ENCODE data around the gene CSTB. TPM values are rescaled to one million over a fixed set of nuclear protein-coding genes. Genes with fewer than 3 reads are reported as not detected.

The CSTB gene
- total RNA-seq, 1 donor from 2014 or later = 27.7 TPM

DNA sequence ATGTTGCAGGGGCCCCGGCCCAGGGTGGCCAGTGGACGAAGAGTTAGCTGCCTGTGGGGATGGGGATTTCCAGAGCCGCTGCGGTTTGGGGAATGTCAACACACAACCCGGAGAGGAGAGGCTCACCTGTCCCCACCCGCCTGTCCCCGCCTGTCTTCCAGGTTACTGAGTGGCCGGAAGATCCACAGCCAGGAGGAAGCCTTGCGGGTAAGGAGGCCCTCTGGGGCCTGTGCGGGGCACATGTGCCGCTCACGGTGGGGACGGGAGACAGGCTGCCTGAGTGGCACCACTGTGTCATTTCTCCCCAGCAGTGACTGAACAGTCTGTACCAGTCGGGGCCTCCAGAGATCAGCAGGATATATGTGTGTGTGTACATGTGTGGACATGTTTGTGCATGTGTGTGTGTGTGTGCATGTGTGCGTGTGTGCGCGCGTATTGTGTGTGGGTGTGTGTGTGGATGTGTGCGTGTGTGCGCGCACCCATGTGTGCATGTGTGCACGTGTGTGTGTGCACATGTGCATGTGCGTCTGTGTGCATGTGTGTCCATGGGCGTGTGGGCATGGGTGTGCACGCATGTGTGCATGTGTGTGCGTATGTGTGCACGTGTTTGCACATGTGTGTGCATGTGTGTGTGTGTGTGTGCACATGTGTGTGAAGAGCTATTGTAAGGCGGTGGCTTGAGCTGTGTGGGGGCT is 25.6 kb downstream of the CSTB start:
- H3K36me3 ChIP-seq (ENCODE audit: insufficient read depth, low read length) = peaks cover 16% of the 10 kb centered on the region
- peaks cover 29% of the 10 kb centered on the region for H3K36me3 Mint-ChIP-seq (ENCODE audit: low read depth, unreplicated experiment)
- no peak overlapping the region for H3K27ac ChIP-seq (ENCODE audit: low read depth, low read length)
- no peak overlapping the region for H3K4me3 Mint-ChIP-seq (ENCODE audit: unreplicated experiment)
- no peaks in the 10 kb centered on the region for H3K9me3 Mint-ChIP-seq (ENCODE audit: unreplicated experiment)
- TF ChIP-seq, protein P1, sequence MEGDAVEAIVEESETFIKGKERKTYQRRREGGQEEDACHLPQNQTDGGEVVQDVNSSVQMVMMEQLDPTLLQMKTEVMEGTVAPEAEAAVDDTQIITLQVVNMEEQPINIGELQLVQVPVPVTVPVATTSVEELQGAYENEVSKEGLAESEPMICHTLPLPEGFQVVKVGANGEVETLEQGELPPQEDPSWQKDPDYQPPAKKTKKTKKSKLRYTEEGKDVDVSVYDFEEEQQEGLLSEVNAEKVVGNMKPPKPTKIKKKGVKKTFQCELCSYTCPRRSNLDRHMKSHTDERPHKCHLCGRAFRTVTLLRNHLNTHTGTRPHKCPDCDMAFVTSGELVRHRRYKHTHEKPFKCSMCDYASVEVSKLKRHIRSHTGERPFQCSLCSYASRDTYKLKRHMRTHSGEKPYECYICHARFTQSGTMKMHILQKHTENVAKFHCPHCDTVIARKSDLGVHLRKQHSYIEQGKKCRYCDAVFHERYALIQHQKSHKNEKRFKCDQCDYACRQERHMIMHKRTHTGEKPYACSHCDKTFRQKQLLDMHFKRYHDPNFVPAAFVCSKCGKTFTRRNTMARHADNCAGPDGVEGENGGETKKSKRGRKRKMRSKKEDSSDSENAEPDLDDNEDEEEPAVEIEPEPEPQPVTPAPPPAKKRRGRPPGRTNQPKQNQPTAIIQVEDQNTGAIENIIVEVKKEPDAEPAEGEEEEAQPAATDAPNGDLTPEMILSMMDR (IDR thresholded peaks at IDR 0.05; ENCODE audit: insufficient read depth, low read depth, low read length) = no peak
- no peak for TF ChIP-seq EZH2 (IDR thresholded peaks at IDR 0.05; ENCODE audit: insufficient read depth, low read length)
- H3K4me2 ChIP-seq (ENCODE audit: low read length) = no peak overlapping the region
- H3K27me3 ChIP-seq (ENCODE audit: insufficient read depth, low read length) = no peaks in the 10 kb centered on the region
- FAIRE-seq (no peak), DNase-seq (ENCODE audit: low read depth) (no peak)
- H3K4me1 Mint-ChIP-seq (ENCODE audit: low read depth, unreplicated experiment) = no peaks in the 10 kb centered on the region
- H3K27ac Mint-ChIP-seq (ENCODE audit: unreplicated experiment) = no peak overlapping the region
- H3K4me1 ChIP-seq (ENCODE audit: insufficient read depth, low read length) = no peaks in the 10 kb centered on the region
- H2AFZ ChIP-seq (ENCODE audit: low read depth, low read length) = no peak overlapping the region
- no peaks in the 10 kb centered on the region for H3K79me2 ChIP-seq (ENCODE audit: insufficient read depth, low read length)
- H3K9me3 ChIP-seq (ENCODE audit: insufficient read depth, low read depth, low read length) = no peaks in the 10 kb centered on the region
- H3K9ac ChIP-seq (ENCODE audit: low read length) = no peak overlapping the region
- H3K4me3 ChIP-seq (ENCODE audit: insufficient read depth, low read depth, low read length) = no peak overlapping the region
- H3K27me3 Mint-ChIP-seq (ENCODE audit: low read depth, unreplicated experiment) = no peaks in the 10 kb centered on the region
- H4K20me1 ChIP-seq (ENCODE audit: insufficient read depth, low read length) = peaks cover 24% of the 10 kb centered on the region

DNA sequence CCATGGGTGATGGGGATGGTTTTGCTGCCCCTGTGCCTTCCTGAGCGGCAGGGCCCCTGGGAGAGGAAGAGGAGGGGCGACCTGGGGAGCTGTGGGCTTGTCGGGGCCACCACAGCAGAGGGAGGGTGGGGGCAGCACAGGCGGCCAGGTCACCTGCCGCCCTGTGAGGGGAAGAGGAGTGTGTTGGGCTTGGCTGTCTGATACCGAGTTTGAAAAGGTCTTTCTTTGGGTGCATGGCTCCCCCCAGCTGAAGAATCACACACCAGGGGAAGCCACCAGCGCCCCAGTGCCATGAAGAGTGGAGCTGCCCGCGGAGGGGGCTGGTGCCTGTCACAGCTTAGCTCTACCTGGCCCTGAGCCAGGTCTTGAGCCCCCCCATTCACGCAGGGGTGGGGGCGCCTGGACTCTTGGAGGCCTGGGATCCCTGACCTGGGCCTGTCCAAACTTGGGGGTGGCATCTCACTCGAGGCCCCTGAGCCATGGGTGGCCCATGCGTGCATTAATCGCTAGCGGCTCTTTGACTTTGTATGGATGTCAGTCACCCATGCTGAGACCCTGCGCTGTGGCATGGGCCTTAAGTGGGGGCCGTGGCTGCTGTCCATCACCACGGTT is 26.4 kb downstream of the CSTB start:
- peaks cover 27% of the 10 kb centered on the region for H4K20me1 ChIP-seq (ENCODE audit: insufficient read depth, low read length)
- Mint-ChIP-seq H3K27me3 (ENCODE audit: low read depth, unreplicated experiment) (no peaks in the 10 kb centered on the region), H3K9me3 (ENCODE audit: unreplicated experiment) (no peaks in the 10 kb centered on the region), H3K4me3 (ENCODE audit: unreplicated experiment) (no peak overlapping the region), H3K4me1 (ENCODE audit: low read depth, unreplicated experiment) (no peaks in the 10 kb centered on the region), H3K27ac (ENCODE audit: unreplicated experiment) (no peak overlapping the region), H3K36me3 (ENCODE audit: low read depth, unreplicated experiment) (peaks cover 31% of the 10 kb centered on the region)
- H3K4me3 ChIP-seq (ENCODE audit: insufficient read depth, low read depth, low read length) = no peak overlapping the region
- no peak for FAIRE-seq
- peaks cover 17% of the 10 kb centered on the region for H3K36me3 ChIP-seq (ENCODE audit: insufficient read depth, low read length)
- H3K4me2 ChIP-seq (ENCODE audit: low read length) = no peak overlapping the region
- H3K9ac ChIP-seq (ENCODE audit: low read length) = no peak overlapping the region
- no peak for DNase-seq (ENCODE audit: low read depth)
- no peaks in the 10 kb centered on the region for H3K79me2 ChIP-seq (ENCODE audit: insufficient read depth, low read length)
- no peaks in the 10 kb centered on the region for H3K4me1 ChIP-seq (ENCODE audit: insufficient read depth, low read length)
- H3K9me3 ChIP-seq (ENCODE audit: insufficient read depth, low read depth, low read length) = no peaks in the 10 kb centered on the region
- H2AFZ ChIP-seq (ENCODE audit: low read depth, low read length) = no peak overlapping the region
- no peak overlapping the region for H3K27ac ChIP-seq (ENCODE audit: low read depth, low read length)
- TF ChIP-seq, protein P1 (IDR thresholded peaks at IDR 0.05; ENCODE audit: insufficient read depth, low read depth, low read length) = no peak
- TF ChIP-seq EZH2 (IDR thresholded peaks at IDR 0.05; ENCODE audit: insufficient read depth, low read length) = no peak
- H3K27me3 ChIP-seq (ENCODE audit: insufficient read depth, low read length) = no peaks in the 10 kb centered on the region

DNA sequence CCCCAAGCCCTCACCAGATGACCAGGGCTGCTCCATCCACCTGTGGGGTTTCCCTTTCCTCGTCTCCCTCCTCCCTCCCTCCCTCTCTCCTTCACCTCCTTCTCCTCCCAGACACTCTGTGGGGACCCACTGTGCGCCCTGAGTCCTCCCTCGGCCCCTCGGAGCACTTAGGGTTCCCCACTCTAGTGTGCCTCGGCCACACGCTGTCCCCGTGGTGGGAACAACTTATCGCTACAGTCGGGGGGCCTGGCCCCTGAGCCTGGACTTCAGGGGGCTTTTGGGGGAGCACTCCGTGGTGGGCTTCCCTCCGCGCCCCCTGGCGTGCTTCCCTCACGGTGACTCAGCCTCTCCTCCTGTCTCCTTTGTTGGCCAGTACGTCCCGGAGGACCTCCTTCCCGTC is 27.5 kb downstream of the CSTB start:
- Histone ChIP-seq H2AFZ (ENCODE audit: low read depth, low read length) (no peak overlapping the region), H3K79me2 (ENCODE audit: insufficient read depth, low read length) (no peaks in the 10 kb centered on the region), H3K27ac (ENCODE audit: low read depth, low read length) (no peak overlapping the region), H3K9me3 (ENCODE audit: insufficient read depth, low read depth, low read length) (no peaks in the 10 kb centered on the region), H3K36me3 (ENCODE audit: insufficient read depth, low read length) (peaks cover 19% of the 10 kb centered on the region), H3K4me3 (ENCODE audit: insufficient read depth, low read depth, low read length) (no peak overlapping the region), H3K4me1 (ENCODE audit: insufficient read depth, low read length) (no peaks in the 10 kb centered on the region), H3K4me2 (ENCODE audit: low read length) (no peak overlapping the region), H4K20me1 (ENCODE audit: insufficient read depth, low read length) (peaks cover 34% of the 10 kb centered on the region), H3K27me3 (ENCODE audit: insufficient read depth, low read length) (no peaks in the 10 kb centered on the region), H3K9ac (ENCODE audit: low read length) (no peak overlapping the region)
- FAIRE-seq (no peak), DNase-seq (ENCODE audit: low read depth) (no peak)
- Mint-ChIP-seq H3K36me3 (ENCODE audit: low read depth, unreplicated experiment) (peaks cover 27% of the 10 kb centered on the region), H3K4me1 (ENCODE audit: low read depth, unreplicated experiment) (no peaks in the 10 kb centered on the region), H3K9me3 (ENCODE audit: unreplicated experiment) (no peaks in the 10 kb centered on the region), H3K4me3 (ENCODE audit: unreplicated experiment) (no peak overlapping the region), H3K27ac (ENCODE audit: unreplicated experiment) (no peak overlapping the region), H3K27me3 (ENCODE audit: low read depth, unreplicated experiment) (no peaks in the 10 kb centered on the region)
- no peak for TF ChIP-seq EZH2 (IDR thresholded peaks at IDR 0.05; ENCODE audit: insufficient read depth, low read length)
- TF ChIP-seq, protein P1 (IDR thresholded peaks at IDR 0.05; ENCODE audit: insufficient read depth, low read depth, low read length) = no peak
